Measurements from ENCODE around the gene CLTC. TPM values are rescaled to one million over a fixed set of nuclear protein-coding genes. Genes with fewer than 3 reads are reported as not detected.
A peak's percentile ranks its signal among the peaks of the same experiment; 100 is the strongest.

Gene CLTC
- total and polyA plus RNA-seq, 2 of the 8 experiments (the other 6 are each of a cell fraction or from before 2014, with no cell fraction given): 175 to 283 TPM

DNA sequence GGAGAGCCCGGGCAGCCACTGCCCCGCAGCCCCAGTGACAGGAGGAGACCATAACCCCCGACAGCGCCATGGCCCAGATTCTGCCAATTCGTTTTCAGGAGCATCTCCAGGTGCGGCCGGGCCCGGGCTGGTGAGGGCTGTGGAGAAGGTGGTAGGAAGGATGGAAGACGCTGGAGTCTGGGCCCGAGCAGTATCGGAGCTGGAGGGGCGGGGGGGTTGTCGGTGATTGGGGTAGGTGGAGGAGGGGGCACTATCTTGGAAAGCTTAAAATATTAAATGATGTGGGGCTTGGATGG is 317 bp downstream of the CLTC start:
- ChIA-PET CTCF (ENCODE audit: partially characterized antibody) (interaction anchor here (2.8 kb wide), 1 partner anchor 12 kb away, joined by 15 read pairs; no protein-coding TSS in a partner anchor), POLR2A (ENCODE audit: partially characterized antibody) (interaction anchor here (0.6 to 4.1 kb wide), 18 partner anchors 9 to 465 kb away, joined by 3 to 25 read pairs (median 6); partner anchors contain the start of genes DHX40, PRR11, PTRH2 and RNFT1)
- H2AFZ ChIP-seq (ENCODE audit: low read length): no peak overlapping the region
- H2BK20ac ChIP-seq (ENCODE audit: low read length): no peak overlapping the region
- H3K4ac ChIP-seq (replicated peaks; ENCODE audit: insufficient read length, low read depth, low read length): peak overlapping the region; percentile 72
- H2BK15ac ChIP-seq (ENCODE audit: low read length): no peak overlapping the region
- peak overlapping the region; percentile 87 to 88 for H3K4me2 ChIP-seq (ENCODE audit: insufficient read depth in 1 of 2, low read depth in 2 of 2, low read length in 2 of 2)
- H3K79me2 ChIP-seq (ENCODE audit: control insufficient read depth in 1 of 2, insufficient read depth in 2 of 2, low read length in 2 of 2): peaks cover 44 to 51% of the 10 kb centered on the region in 2 experiments
- WGBS, 2 experiments (ENCODE audit: extremely low coverage in 1 of 2, insufficient coverage in 1 of 2, insufficient read length in 1 of 2, insufficient replicate concordance in 2 of 2, low coverage in 1 of 2, low lambda C conversion rate in 2 of 2, missing lambda C conversion rate in 1 of 2): 3% methylated on average over 9 of the region's 13 CpGs; no CpG with 5 or more reads in 1 of the 2 experiments
- FAIRE-seq (no peak), DNase-seq (ENCODE audit: low read depth in 1 of 2, low spot score in 2 of 2) (no peak)
- H3K56ac ChIP-seq (replicated peaks; ENCODE audit: insufficient read length, low read depth, low read length): peak overlapping the region; percentile 95
- peak overlapping the region; percentile 54; the same call in 1 of the 2 replicates for H3K18ac ChIP-seq (ENCODE audit: extremely low read depth, low read length)
- peak overlapping the region; percentile 99 for H2BK5ac ChIP-seq (ENCODE audit: low read depth, low read length)
- H3K4me1 ChIP-seq (replicated peaks in 1 of 4; ENCODE audit: control insufficient read depth in 3 of 4, insufficient read depth in 4 of 4, low read length in 3 of 4): peaks cover 0 to 2% (median 0%) of the 10 kb centered on the region in 4 experiments; a peak in 1 of 7 replicates
- H3K27me3 ChIP-seq (replicated peaks in 1 of 4; ENCODE audit: control insufficient read depth in 3 of 4, extremely low read depth in 1 of 4, insufficient read depth in 3 of 4, low read length in 3 of 4): no peaks in the 10 kb centered on the region
- H3K23me2 ChIP-seq (ENCODE audit: low read depth, low read length): peaks cover 4% of the 10 kb centered on the region; the same call in 1 of the 2 replicates
- no peaks in the 10 kb centered on the region for H3K36me3 ChIP-seq (ENCODE audit: control insufficient read depth in 2 of 4, insufficient read depth in 4 of 4, low read length in 3 of 4)
- H2BK120ac ChIP-seq (replicated peaks; ENCODE audit: low read depth, low read length): no peak overlapping the region
- H3K27ac ChIP-seq (ENCODE audit: low read depth, low read length): peak overlapping the region; percentile 98
- peak overlapping the region; percentile 64 for H4K5ac ChIP-seq (ENCODE audit: insufficient read length, low read depth, low read length)
- H3K14ac ChIP-seq (ENCODE audit: insufficient read length): no peak overlapping the region
- no peak overlapping the region for H3K23ac ChIP-seq (ENCODE audit: insufficient read length)
- peaks cover 0 to 5% of the 10 kb centered on the region in 2 experiments for H4K20me1 ChIP-seq (replicated peaks in 1 of 2; ENCODE audit: control insufficient read depth in 1 of 2, insufficient read depth in 2 of 2, low read length in 2 of 2)
- H3K4me3 ChIP-seq (ENCODE audit: extremely low read depth in 1 of 4, insufficient read depth in 2 of 4, low read depth in 3 of 4, low read length in 4 of 4): peak overlapping the region; percentile 51 to 94 (median 80)
- no peak overlapping the region for H2AK5ac ChIP-seq (ENCODE audit: low read depth, low read length)
- no peaks in the 10 kb centered on the region for H3K9me3 ChIP-seq (ENCODE audit: insufficient read depth in 2 of 2, low read depth in 1 of 2, low read length in 1 of 2)
- H2BK12ac ChIP-seq (ENCODE audit: low read depth, low read length): no peak overlapping the region
- peak overlapping the region; percentile 91 for H4K8ac ChIP-seq (ENCODE audit: extremely low read depth, insufficient read depth, low read length)
- H4K91ac ChIP-seq (replicated peaks; ENCODE audit: insufficient read length, low read length): peak overlapping the region; percentile 50
- no peaks in the 10 kb centered on the region for H3K79me1 ChIP-seq (ENCODE audit: low read depth, low read length)
- H3K9ac ChIP-seq (replicated peaks in 1 of 4; ENCODE audit: extremely low read depth in 1 of 4, low read depth in 3 of 4, low read length in 3 of 4): peak overlapping the region; percentile 38 to 98 (median 90)
- TF ChIP-seq TAF1 (IDR thresholded peaks at IDR 0.05; ENCODE audit: low read depth, low read length): no peak

Data from H1 (cell line).